GM20000 (cell line): ENCODE data around the gene ANKRD44.

Experiments
- DNase-seq: peaks from one replicate; pipeline ENCODE4 v3.0.0; 2012; ENCODE audit warnings: low spot score
- TF ChIP-seq, protein P1 (sequence below): IDR thresholded peaks from 2 replicates; pipeline ENCODE4 v1.5.1; 2012; ENCODE audit warnings: mild to moderate bottlenecking, control low read depth; ENCODE audit errors: extremely low read depth, missing control alignments

Gene ANKRD44

DNA sequence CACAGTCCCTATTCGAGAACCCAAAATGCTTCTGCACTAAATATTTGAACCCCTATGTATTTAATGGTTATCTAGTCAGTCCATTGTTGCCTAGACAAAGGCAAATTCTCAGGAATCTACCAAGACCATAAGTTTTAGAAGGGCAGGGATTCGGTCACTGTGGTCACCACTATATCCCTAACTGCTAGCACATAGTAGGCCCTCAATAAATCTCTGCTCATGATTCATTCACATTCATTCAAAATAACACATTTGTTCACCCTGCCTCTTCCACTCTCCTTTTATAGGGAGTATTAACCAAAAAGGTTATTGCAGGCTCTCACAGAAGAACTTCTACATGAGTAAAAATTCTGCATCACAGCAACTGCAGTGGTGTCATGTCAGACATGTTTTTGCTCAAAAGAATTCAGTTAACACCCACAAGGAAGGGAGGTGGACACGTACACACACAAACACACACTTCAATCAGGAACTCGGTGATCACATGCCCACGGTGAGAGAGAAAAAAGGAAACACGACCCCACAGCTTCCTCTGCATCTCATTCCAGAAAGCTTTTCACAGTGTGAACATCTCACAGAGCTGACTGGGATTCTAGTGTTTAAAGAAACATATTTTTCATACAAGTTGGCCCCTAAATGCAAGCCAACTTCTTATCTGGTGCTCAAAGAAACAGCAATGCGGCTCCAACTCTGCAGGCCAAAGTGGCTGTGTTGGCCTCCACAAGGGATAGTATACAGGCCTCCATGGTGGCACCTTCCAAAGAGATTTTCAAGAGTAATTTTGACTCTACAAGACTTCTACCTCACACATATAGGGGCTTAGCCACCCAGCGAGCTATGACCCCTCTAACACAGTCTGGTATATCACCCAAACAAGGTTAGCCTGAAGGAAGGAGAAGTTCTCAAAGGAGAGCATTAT is 98.0 kb downstream of the ANKRD44 start:
- no peak for DNase-seq
- TF ChIP-seq, protein P1, sequence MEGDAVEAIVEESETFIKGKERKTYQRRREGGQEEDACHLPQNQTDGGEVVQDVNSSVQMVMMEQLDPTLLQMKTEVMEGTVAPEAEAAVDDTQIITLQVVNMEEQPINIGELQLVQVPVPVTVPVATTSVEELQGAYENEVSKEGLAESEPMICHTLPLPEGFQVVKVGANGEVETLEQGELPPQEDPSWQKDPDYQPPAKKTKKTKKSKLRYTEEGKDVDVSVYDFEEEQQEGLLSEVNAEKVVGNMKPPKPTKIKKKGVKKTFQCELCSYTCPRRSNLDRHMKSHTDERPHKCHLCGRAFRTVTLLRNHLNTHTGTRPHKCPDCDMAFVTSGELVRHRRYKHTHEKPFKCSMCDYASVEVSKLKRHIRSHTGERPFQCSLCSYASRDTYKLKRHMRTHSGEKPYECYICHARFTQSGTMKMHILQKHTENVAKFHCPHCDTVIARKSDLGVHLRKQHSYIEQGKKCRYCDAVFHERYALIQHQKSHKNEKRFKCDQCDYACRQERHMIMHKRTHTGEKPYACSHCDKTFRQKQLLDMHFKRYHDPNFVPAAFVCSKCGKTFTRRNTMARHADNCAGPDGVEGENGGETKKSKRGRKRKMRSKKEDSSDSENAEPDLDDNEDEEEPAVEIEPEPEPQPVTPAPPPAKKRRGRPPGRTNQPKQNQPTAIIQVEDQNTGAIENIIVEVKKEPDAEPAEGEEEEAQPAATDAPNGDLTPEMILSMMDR, result no peak

DNA sequence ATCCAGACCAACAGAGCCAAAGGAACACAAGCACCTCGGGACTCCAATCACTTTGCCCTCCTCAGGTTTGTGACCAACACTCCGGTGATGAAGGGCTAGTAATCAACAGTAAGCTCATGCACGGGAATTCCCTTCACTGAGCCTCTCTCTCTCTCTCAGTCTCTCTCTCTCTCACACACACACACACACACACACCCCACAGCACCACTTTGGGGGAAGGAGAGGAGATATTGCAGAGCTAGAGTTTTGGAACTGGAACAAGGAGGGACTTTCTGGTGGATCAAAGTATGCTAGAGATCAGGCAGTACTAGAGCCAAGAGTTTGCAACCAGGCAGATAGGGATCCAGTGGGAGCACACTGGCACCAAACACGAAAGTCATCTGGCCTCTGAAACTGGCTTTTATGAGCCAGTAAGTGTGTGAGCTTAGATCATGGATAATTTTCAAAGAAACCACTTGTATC is 98.7 kb downstream of the ANKRD44 start:
- TF ChIP-seq, protein P1, result no peak
- peak; percentile 21 for DNase-seq

DNA sequence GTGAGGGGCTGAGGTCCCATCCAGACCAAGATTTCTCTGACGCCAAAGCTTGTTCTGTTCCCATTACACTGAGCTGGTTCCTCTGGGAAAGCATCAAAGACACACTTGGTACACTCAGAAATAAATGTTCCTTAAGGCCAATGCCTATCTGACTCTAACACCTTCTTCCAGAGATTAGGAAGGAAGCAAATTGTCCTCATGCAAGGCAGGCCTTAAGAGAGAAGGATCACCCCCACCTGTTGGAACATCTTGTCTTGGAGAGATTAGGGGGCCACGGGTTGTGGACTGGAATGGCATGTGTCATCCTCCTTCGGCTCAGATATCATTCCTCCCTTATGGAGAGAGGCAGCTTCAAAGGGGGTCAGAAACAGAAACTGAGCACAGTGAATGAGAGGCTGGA is 100.2 kb downstream of the ANKRD44 start:
- no peak for DNase-seq

DNA sequence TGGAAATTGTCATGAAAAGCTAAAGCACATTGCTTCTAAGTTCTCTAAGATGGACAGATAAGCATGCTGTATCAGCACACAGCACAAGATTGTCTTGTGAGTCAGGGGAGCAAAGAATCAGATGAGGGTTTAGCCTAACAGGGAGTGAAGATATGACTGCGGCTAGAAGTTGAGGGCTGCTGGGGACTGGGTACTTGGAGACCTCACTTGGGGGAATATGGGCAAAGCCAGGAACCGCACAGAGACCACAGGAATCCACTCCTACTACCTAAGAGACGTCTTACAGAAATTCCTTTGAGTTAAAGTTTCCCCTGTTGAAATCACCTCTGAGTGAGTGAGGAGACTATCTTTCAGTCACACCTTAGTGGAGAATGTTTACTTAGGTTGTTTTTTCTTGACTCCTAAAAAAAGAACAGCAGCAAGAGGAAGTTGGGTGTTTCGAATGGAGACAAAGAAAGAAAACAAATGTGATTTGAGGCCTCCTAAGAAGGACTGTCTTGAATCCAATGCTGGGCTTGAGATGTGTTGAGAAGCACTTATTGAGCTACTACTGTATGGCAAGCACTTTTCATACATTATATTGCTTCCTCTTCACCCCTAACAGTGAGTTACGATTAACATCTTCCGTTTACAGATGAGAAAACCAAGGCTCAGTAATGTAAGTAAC is 100.7 kb downstream of the ANKRD44 start:
- TF ChIP-seq, protein P1, result no peak
- peak; percentile 19 for DNase-seq

More for the DNA sequence above, 100.2 kb downstream of the ANKRD44 start:
- TF ChIP-seq, protein P1, result no peak

DNA sequence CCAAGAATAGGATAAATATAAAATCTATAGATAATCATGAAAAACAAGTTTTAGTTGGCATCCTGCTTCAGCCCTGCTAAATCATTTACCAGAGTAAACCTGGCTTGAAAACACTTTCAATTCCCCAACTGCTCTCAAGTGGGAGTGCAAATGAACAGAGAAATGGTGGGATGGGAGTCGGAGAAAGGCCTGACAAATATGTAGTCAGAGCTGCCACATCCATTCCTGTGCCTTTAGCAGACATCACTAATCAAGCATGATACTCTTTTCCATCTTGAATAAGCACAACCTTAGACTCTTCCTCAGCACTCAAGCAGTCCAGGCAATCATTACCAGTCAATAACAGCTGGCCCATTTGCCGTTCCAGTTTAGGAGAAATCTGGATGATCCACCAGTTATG is 101.3 kb downstream of the ANKRD44 start:
- TF ChIP-seq, protein P1, result no peak
- DNase-seq, result no peak

DNA sequence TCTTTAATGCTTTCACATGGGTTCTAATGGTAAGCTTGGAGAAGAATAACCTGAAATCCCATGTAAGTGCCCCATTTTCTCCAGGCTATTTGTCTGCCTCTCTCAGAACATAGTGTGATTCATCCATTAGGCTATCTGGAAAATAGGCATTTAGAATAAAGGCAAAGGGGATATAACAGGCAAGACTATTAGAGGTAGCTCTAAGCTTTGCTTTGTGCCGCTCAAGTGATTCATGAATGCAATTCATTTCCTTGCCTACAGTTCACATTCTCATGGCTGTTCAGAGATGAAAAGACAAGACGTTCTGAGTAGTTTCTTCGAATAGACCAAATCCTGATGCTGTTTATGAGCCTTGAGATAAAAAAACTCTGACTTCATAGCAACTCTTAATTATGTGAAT is 101.7 kb downstream of the ANKRD44 start:
- TF ChIP-seq, protein P1, result no peak
- no peak for DNase-seq

DNA sequence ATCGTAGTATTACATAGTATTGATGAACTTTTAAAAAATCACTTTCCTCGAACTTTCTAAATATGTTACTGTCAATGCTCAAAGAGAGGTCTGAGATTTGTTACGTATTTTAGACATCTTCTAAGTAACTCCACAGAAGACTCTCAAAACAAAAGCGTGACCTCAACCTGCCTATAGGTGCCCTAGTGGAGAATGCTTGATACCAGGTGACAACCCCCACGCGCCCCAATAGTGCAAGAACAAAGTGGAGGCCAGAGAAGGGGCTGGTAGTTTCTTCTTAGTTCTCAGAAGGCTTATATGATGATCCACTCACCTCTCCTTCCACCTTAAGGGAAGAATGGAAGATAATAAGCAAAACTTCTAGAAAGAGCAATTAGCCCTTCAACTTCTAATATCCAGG is 102.6 kb downstream of the ANKRD44 start:
- no peak for DNase-seq
- TF ChIP-seq, protein P1, result no peak
